GM23338 (cell line): Measurements from ENCODE around the gene ME1.

Source experiments
- EZH2 ChIP-seq: fragments of 200-600 bp; sonication (generic); IDR thresholded peaks from one replicate; pipeline ENCODE4 v1.8.0; 2017; ENCODE audit warnings: antibody characterized with exemption, mild to moderate bottlenecking, low read depth; ENCODE audit not compliant: unreplicated experiment
- EZH2phosphoT487 ChIP-seq: fragments of 200-600 bp; sonication (generic); IDR thresholded peaks from one replicate; pipeline ENCODE4 v1.8.1; 2018; ENCODE audit warnings: antibody characterized with exemption; ENCODE audit not compliant: unreplicated experiment
- JUNB ChIP-seq: IDR thresholded peaks from one replicate; pipeline ENCODE4 v1.6.1; 2016; ENCODE audit warnings: antibody characterized with exemption; ENCODE audit not compliant: unreplicated experiment
- POLR2AphosphoS5 ChIP-seq: IDR thresholded peaks from 2 replicates; pipeline ENCODE4 v1.6.1; 2016; ENCODE audit warnings: antibody characterized with exemption, low read depth
- STAT1 ChIP-seq: IDR thresholded peaks from one replicate; pipeline ENCODE4 v1.6.1; 2016; ENCODE audit warnings: antibody characterized with exemption; ENCODE audit not compliant: unreplicated experiment
- ZNF331 ChIP-seq: fragments of 250-450 bp; sonication (Bioruptor Pico); IDR thresholded peaks from 2 replicates; pipeline ENCODE4 v1.5.0; 2020; ENCODE audit warnings: low read depth, mild to moderate bottlenecking, moderate library complexity
- TF ChIP-seq, protein P1 (sequence below), 2 experiments: fragments of 200-600 bp in 1 of 2; sonication (generic) in 1 of 2; conservative IDR thresholded peaks; 2 replicates each; pipeline versions ENCODE4 v1.5.1 to v1.6.1; 2016 to 2017; ENCODE audit warnings: antibody characterized with exemption in 2 of 2, low read depth in 2 of 2, mild to moderate bottlenecking in 2 of 2, moderate library complexity in 1 of 2
- TF ChIP-seq, protein P2 (sequence below): IDR thresholded peaks from one replicate; pipeline ENCODE4 v1.6.1; 2018; ENCODE audit warnings: antibody characterized with exemption; ENCODE audit not compliant: unreplicated experiment

DNA sequence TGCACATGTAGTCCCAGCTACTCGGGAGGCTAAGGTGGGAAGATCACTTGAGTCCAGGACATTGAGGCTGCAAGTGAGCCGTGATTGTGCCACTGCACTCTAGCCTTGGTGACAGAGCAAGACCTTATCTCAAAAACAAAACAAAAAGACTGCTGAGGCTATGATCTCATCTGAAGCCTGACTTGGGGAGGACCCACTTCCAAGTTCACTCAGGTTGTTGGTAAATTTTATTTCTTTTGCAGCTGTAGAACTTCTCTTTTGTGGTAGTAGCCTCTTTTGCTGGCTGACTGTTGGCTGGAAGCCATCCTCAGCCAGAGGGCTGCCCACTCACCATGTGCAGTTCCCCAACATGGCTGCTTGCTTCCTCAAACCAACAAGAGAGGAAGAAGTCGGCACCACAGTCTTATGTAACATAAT is 36.8 kb upstream of the ME1 start:
- TF ChIP-seq EZH2phosphoT487 = no peak
- TF ChIP-seq, protein P1, sequence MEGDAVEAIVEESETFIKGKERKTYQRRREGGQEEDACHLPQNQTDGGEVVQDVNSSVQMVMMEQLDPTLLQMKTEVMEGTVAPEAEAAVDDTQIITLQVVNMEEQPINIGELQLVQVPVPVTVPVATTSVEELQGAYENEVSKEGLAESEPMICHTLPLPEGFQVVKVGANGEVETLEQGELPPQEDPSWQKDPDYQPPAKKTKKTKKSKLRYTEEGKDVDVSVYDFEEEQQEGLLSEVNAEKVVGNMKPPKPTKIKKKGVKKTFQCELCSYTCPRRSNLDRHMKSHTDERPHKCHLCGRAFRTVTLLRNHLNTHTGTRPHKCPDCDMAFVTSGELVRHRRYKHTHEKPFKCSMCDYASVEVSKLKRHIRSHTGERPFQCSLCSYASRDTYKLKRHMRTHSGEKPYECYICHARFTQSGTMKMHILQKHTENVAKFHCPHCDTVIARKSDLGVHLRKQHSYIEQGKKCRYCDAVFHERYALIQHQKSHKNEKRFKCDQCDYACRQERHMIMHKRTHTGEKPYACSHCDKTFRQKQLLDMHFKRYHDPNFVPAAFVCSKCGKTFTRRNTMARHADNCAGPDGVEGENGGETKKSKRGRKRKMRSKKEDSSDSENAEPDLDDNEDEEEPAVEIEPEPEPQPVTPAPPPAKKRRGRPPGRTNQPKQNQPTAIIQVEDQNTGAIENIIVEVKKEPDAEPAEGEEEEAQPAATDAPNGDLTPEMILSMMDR (conservative IDR thresholded peaks at IDR 0.05; ENCODE audit: low read depth in 2 of 2) = no peak
- no peak for TF ChIP-seq EZH2
- TF ChIP-seq POLR2AphosphoS5 = no peak
- no peak for TF ChIP-seq STAT1
- TF ChIP-seq, protein P2, sequence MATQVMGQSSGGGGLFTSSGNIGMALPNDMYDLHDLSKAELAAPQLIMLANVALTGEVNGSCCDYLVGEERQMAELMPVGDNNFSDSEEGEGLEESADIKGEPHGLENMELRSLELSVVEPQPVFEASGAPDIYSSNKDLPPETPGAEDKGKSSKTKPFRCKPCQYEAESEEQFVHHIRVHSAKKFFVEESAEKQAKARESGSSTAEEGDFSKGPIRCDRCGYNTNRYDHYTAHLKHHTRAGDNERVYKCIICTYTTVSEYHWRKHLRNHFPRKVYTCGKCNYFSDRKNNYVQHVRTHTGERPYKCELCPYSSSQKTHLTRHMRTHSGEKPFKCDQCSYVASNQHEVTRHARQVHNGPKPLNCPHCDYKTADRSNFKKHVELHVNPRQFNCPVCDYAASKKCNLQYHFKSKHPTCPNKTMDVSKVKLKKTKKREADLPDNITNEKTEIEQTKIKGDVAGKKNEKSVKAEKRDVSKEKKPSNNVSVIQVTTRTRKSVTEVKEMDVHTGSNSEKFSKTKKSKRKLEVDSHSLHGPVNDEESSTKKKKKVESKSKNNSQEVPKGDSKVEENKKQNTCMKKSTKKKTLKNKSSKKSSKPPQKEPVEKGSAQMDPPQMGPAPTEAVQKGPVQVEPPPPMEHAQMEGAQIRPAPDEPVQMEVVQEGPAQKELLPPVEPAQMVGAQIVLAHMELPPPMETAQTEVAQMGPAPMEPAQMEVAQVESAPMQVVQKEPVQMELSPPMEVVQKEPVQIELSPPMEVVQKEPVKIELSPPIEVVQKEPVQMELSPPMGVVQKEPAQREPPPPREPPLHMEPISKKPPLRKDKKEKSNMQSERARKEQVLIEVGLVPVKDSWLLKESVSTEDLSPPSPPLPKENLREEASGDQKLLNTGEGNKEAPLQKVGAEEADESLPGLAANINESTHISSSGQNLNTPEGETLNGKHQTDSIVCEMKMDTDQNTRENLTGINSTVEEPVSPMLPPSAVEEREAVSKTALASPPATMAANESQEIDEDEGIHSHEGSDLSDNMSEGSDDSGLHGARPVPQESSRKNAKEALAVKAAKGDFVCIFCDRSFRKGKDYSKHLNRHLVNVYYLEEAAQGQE = no peak
- TF ChIP-seq ZNF331 (CRISPR knock-in tag) = no peak
- no peak for TF ChIP-seq JUNB
